OCI-LY7 (cell line): ENCODE measurements around the gene IST1. TPM values are rescaled to one million over a fixed set of nuclear protein-coding genes. Genes with fewer than 3 reads are reported as not detected.

ENCODE experiments used
- BruUV-seq: library from RNA; stranded (reverse); fragments of 400-500 nt; replicated peaks from 2 replicates; lab custom pipeline; 2021; lab: Mats Ljungman, UMichigan
- CTCF ChIA-PET: fragments of 300-600 bp; sonication (Branson Sonifier 250); formaldehyde crosslinking; loops from one replicate; lab custom pipeline; 2022; ENCODE audit warnings: antibody characterized with exemption; ENCODE audit not compliant: unreplicated experiment; lab: Charles Lee
- POLR2A ChIA-PET: fragments of 300-600 bp; sonication (Branson Sonifier 250); formaldehyde crosslinking; loops from one replicate; lab custom pipeline; 2022; ENCODE audit warnings: antibody characterized with exemption; lab: Charles Lee
- DNase-seq: peaks from one replicate; pipeline ENCODE4 v3.0.0-alpha.2; 2015; ENCODE audit warnings: low spot score
- H2AFZ ChIP-seq: fragments of 200-600 bp; sonication (generic), shearing (Covaris generic); 2 replicates; pipeline ENCODE4 v1.6.1; 2014; ENCODE audit warnings: mild to moderate bottlenecking, antibody characterized with exemption, low read length, moderate library complexity
- H3K27ac ChIP-seq: fragments of 200-600 bp; sonication (generic); 2 replicates; pipeline ENCODE4 v1.5.1; 2014; ENCODE audit warnings: mixed run types, low read depth, mild to moderate bottlenecking, moderate library complexity, low read length, inconsistent platforms; ENCODE audit not compliant: poor library complexity, severe bottlenecking
- H3K36me3 ChIP-seq: fragments of 200-600 bp; sonication (generic); 2 replicates; pipeline ENCODE4 v1.6.1; 2014; ENCODE audit warnings: mild to moderate bottlenecking, antibody characterized with exemption, low read length, moderate library complexity, mixed read lengths; ENCODE audit not compliant: insufficient read depth
- H3K4me1 ChIP-seq: fragments of 200-600 bp; sonication (generic); 2 replicates; pipeline ENCODE4 v1.5.1; 2014; ENCODE audit warnings: mild to moderate bottlenecking, low read length; ENCODE audit not compliant: insufficient read depth, poor library complexity, severe bottlenecking
- H3K4me2 ChIP-seq: fragments of 200-600 bp; sonication (generic); 2 replicates; pipeline ENCODE4 v1.6.1; 2014; ENCODE audit warnings: mild to moderate bottlenecking, low read length
- H3K4me3 ChIP-seq: fragments of 200-600 bp; sonication (generic); 2 replicates; pipeline ENCODE4 v1.5.1; 2014; ENCODE audit warnings: mild to moderate bottlenecking, low read depth, low read length; ENCODE audit not compliant: poor library complexity, severe bottlenecking
- H3K79me2 ChIP-seq: fragments of 200-600 bp; sonication (generic); 2 replicates; pipeline ENCODE4 v1.6.1; 2016; ENCODE audit warnings: low read depth, mild to moderate bottlenecking, low read length, moderate library complexity, mixed read lengths; ENCODE audit not compliant: insufficient read depth
- H3K9me2 ChIP-seq: fragments of 200-600 bp; sonication (generic); 2 replicates; pipeline ENCODE4 v1.6.1; 2016; ENCODE audit warnings: mild to moderate bottlenecking, low read length, mixed read lengths; ENCODE audit not compliant: insufficient read depth
- H3K9me3 ChIP-seq: fragments of 200-600 bp; sonication (generic); 2 replicates; pipeline ENCODE4 v1.6.1; 2014; ENCODE audit warnings: mild to moderate bottlenecking, mixed run types, low read length, mixed read lengths
- H4K20me1 ChIP-seq: fragments of 200-600 bp; sonication (generic); 2 replicates; pipeline ENCODE4 v1.6.1; 2014; ENCODE audit warnings: mild to moderate bottlenecking, antibody characterized with exemption, low read length, moderate library complexity, mixed read lengths; ENCODE audit not compliant: insufficient read depth
- CTCF ChIP-seq: fragments of 200-600 bp; sonication (generic); conservative IDR thresholded peaks from 2 replicates; pipeline ENCODE4 v1.5.1; 2014; ENCODE audit warnings: mild to moderate bottlenecking, antibody characterized with exemption, low read length, moderate library complexity, mixed read lengths
- EZH2phosphoT487 ChIP-seq: fragments of 200-600 bp; sonication (generic); IDR thresholded peaks from 2 replicates; pipeline ENCODE4 v1.6.1; 2018; ENCODE audit warnings: low read depth, borderline replicate concordance, mild to moderate bottlenecking, mixed run types, antibody characterized with exemption, low read length, moderate library complexity, mixed read lengths
- intact Hi-C: fragments of 100-400 bp; cut with micrococcal nuclease; formaldehyde crosslinking; loops from one replicate; pipeline ENCODE4 v1.10.0; 2022; ENCODE audit not compliant: unreplicated experiment
- total RNA-seq, 2 experiments: library from RNA; depleted of rRNA in 1 of 2; stranded (reverse); fragments of >200 nt in 1 of 2; shearing (Covaris generic) in 1 of 2; gene quantifications; 2 replicates each; pipeline ENCODE4 v1.2.3, GENCODE V29; 2014 to 2022

IST1 gene
- total RNA-seq, 2 experiments from 2014 or later, result 147 to 200 TPM

DNA sequence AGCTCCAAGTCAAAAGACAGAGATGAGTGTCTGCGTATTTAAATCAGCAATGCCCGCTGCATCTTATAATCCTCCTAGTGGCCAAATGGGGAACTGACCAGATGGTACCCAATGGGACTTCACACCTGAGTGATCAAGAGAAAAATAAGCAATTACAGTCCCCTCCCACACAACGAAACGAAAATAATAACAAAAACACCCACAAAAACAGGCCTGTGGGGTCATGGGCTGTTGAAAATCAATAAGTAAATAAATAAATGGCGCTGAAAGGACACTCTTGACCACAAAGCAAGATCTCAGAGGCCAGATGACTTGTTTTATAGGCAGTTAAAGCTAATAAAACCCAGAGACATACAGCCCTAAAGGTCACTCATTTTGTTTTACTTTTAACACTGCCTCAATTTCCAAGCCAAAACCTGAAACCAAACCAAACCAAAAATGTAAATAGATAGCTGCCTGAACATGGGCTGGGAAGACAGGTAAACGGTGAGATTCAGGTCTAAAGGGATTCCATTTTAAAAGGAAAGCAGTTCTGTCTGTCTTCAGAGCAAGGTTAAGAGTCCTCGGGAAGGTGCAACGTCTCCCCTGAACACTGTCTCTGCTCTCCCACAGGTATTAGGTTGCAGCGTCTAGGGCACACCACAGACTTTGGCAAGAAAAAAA, 12.7 kb upstream of the IST1 start:
- intact Hi-C loops, result loop anchor here (1.0 to 10.0 kb wide), 6 partner anchors 38 to 318 kb away; partner anchors contain the start of genes AP1G1, ATXN1L, DHODH and DHX38
- peak overlapping the region; percentile 95 for H3K4me3 ChIP-seq
- peak overlapping the region; percentile 63 for H3K27ac ChIP-seq

DNA sequence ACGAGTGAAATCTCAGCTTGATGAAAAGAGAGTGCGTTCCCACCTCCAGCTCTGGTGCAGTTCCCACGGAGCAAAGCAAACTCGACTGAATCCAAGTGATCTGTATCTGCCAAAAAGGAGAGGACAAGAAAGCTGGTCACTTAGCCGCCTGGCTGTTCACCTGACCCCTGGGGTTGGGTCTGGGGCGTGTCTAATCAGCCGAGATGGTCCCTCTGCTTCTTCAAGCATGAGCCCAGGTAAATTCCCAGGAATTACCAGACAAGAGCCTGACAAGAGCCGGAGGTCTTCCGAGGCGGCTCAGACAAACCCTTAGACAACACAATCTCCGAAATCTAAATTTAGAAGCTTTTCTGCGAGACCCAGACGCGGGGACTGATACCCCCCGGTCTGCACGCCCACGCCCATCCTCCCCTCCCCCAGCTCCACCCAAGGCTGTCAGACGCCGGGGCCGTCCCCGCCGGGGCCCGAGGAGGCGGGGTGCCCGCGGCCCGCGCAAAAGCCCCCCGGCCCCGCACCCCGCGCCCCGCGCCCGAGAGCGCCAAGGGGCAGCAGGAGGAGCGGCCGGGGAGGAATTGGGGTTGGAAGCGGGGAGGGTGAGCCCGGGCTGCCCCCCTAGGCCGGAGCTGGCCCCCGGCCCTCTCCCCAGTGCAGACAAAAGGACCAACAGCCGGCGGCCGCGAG, 12.0 kb upstream of the IST1 start:
- Histone ChIP-seq H3K9me2 (no peaks in the 10 kb centered on the region), H3K79me2 (no peaks in the 10 kb centered on the region), H3K9me3 (no peaks in the 10 kb centered on the region), H3K4me1 (peaks cover 44% of the 10 kb centered on the region), H3K27ac (peak overlapping the region; percentile 63), H4K20me1 (peaks cover 6% of the 10 kb centered on the region), H3K4me3 (peak overlapping the region; percentile 95), H3K4me2 (peak overlapping the region; percentile 100), H2AFZ (peak overlapping the region; percentile 99), H3K36me3 (peaks cover 10% of the 10 kb centered on the region)
- TF ChIP-seq EZH2phosphoT487 (no peak), CTCF (no peak)
- intact Hi-C loops, result loop anchor here (1.0 to 10.0 kb wide), 6 partner anchors 39 to 319 kb away; partner anchors contain the start of genes AP1G1, ATXN1L, DHODH and DHX38
- CTCF ChIA-PET, result interaction anchor here (1.0 to 1.8 kb wide), 3 partner anchors 11 to 78 kb away, joined by 4 to 6 read pairs (median 6); no protein-coding TSS in a partner anchor
- POLR2A ChIA-PET, result interaction anchor here (0.6 to 3.5 kb wide), 12 partner anchors 9 to 595 kb away, joined by 3 to 19 read pairs (median 4); partner anchors contain the start of genes AP1G1 and IST1
- peak; percentile 45 for DNase-seq
- no TSS peak for BruUV-seq

More for the DNA sequence above, 12.7 kb upstream of the IST1 start:
- peaks cover 44% of the 10 kb centered on the region for H3K4me1 ChIP-seq
- TF ChIP-seq EZH2phosphoT487, result no peak
- TF ChIP-seq CTCF, result peak; percentile 90
- H2AFZ ChIP-seq, result peak overlapping the region; percentile 99; the same call in 1 of the 2 replicates
- no peaks in the 10 kb centered on the region for H3K79me2 ChIP-seq
- peak; percentile 90 for DNase-seq
- peak overlapping the region; percentile 100 for H3K4me2 ChIP-seq
- ChIA-PET POLR2A (interaction anchor here (0.5 to 3.5 kb wide), 14 partner anchors 8 to 91 kb away, joined by 3 to 19 read pairs (median 4); partner anchors contain the start of genes AP1G1 and IST1), CTCF (interaction anchor here (1.0 to 1.8 kb wide), 3 partner anchors 11 to 79 kb away, joined by 4 to 6 read pairs (median 6); no protein-coding TSS in a partner anchor)
- no peaks in the 10 kb centered on the region for H3K9me2 ChIP-seq
- H4K20me1 ChIP-seq, result peaks cover 6% of the 10 kb centered on the region
- peaks cover 11% of the 10 kb centered on the region for H3K36me3 ChIP-seq
- TSS peak; percentile 69 for BruUV-seq
- no peaks in the 10 kb centered on the region for H3K9me3 ChIP-seq
